PC-3 (cell line): ENCODE results near the gene DNAJC4. TPM values are rescaled to one million over a fixed set of nuclear protein-coding genes. Genes with fewer than 3 reads are reported as not detected.

Experiments
- ATAC-seq: fragments of 200-7000 bp; cut with Tn5 transposase; 2 replicates; pipeline ENCODE4 v1.9.1; 2020; ENCODE audit warnings: mild to moderate bottlenecking, moderate library complexity
- BruUV-seq: library from RNA; stranded (reverse); fragments of 400-500 nt; replicated peaks from 2 replicates; lab custom pipeline; 2021; lab: Mats Ljungman, UMichigan
- CTCF ChIA-PET: fragments of 300-600 bp; sonication (Branson Sonifier 250); formaldehyde crosslinking; loops from one replicate; lab custom pipeline; 2022; ENCODE audit warnings: antibody characterized with exemption; lab: Charles Lee
- POLR2A ChIA-PET: fragments of 300-600 bp; sonication (Branson Sonifier 250); formaldehyde crosslinking; loops from one replicate; lab custom pipeline; 2022; ENCODE audit warnings: antibody characterized with exemption; ENCODE audit not compliant: unreplicated experiment; lab: Charles Lee
- DNase-seq: peaks from one replicate; pipeline ENCODE4 v3.0.0-alpha.2; 2015
- H2AFZ ChIP-seq: fragments of 300-600 bp; sonication (generic); 2 replicates; pipeline ENCODE4 v1.6.0; 2016; ENCODE audit warnings: antibody characterized with exemption, low read length
- H3F3A ChIP-seq: fragments of 300-600 bp; sonication (generic); one replicate; pipeline ENCODE4 v1.6.0; 2017; ENCODE audit warnings: antibody characterized with exemption, low read length, control low read depth, mild to moderate bottlenecking; ENCODE audit not compliant: unreplicated experiment
- H3K27ac ChIP-seq: fragments of 300-600 bp; sonication (generic); 2 replicates; pipeline ENCODE4 v1.5.1; 2016; ENCODE audit warnings: mild to moderate bottlenecking, low read length
- H3K27me3 ChIP-seq: fragments of 300-600 bp; sonication (generic); 2 replicates; pipeline ENCODE4 v1.6.1; 2016; ENCODE audit warnings: low read length, mixed read lengths
- H3K36me3 ChIP-seq: fragments of 300-600 bp; sonication (generic); 2 replicates; pipeline ENCODE4 v1.6.1; 2016; ENCODE audit warnings: low read depth, mixed run types, low read length, mixed read lengths
- H3K4me1 ChIP-seq: fragments of 300-600 bp; sonication (generic); 2 replicates; pipeline ENCODE4 v1.5.1; 2016; ENCODE audit warnings: low read length; ENCODE audit not compliant: insufficient read depth
- H3K4me2 ChIP-seq: fragments of 300-600 bp; sonication (generic); 2 replicates; pipeline ENCODE4 v1.6.0; 2016; ENCODE audit warnings: low read length
- H3K4me3 ChIP-seq: fragments of 300-600 bp; sonication (generic); 2 replicates; pipeline ENCODE4 v1.5.1; 2016; ENCODE audit warnings: mild to moderate bottlenecking, low read length, mixed read lengths
- H3K79me2 ChIP-seq: fragments of 300-600 bp; sonication (generic); 2 replicates; pipeline ENCODE4 v1.6.1; 2017; ENCODE audit warnings: low read length, mixed read lengths
- H3K9ac ChIP-seq: fragments of 300-600 bp; sonication (generic); 2 replicates; pipeline ENCODE4 v1.6.0; 2016; ENCODE audit warnings: mild to moderate bottlenecking, low read length
- H3K9me2 ChIP-seq: fragments of 300-600 bp; sonication (generic); replicated peaks from 2 replicates; pipeline ENCODE4 v1.6.1; 2016; ENCODE audit warnings: mixed run types, low read length, mixed read lengths
- H3K9me3 ChIP-seq: fragments of 300-600 bp; sonication (generic); 2 replicates; pipeline ENCODE4 v1.6.1; 2016; ENCODE audit warnings: low read length, mixed read lengths
- H4K20me1 ChIP-seq: fragments of 300-600 bp; sonication (generic); 2 replicates; pipeline ENCODE4 v1.6.1; 2016; ENCODE audit warnings: low read length, mixed read lengths
- CTCF ChIP-seq: fragments of 300-600 bp; sonication (generic); conservative IDR thresholded peaks from 2 replicates; pipeline ENCODE4 v1.5.1; 2017; ENCODE audit warnings: antibody characterized with exemption, low read depth, mild to moderate bottlenecking, low read length
- EZH2 ChIP-seq: fragments of 300-600 bp; sonication (generic); IDR thresholded peaks from one replicate; pipeline ENCODE4 v1.6.1; 2017; ENCODE audit warnings: antibody characterized with exemption, mild to moderate bottlenecking, low read length; ENCODE audit not compliant: unreplicated experiment
- EZH2phosphoT487 ChIP-seq: fragments of 300-600 bp; sonication (generic); IDR thresholded peaks from 2 replicates; pipeline ENCODE4 v1.6.1; 2018; ENCODE audit warnings: mild to moderate bottlenecking, antibody characterized with exemption, low read length, borderline replicate concordance
- intact Hi-C: fragments of 100-400 bp; cut with micrococcal nuclease; formaldehyde crosslinking; loops from 2 replicates; pipeline ENCODE4 v1.9.0; 2023
- total RNA-seq: library from RNA; depleted of rRNA; stranded (reverse); fragments of >200 nt; gene quantifications from 2 replicates; pipeline ENCODE4 v1.2.3, GENCODE V29; 2014

Gene DNAJC4
- total RNA-seq, 1 experiment from 2014 or later = 25.4 TPM

- Histone ChIP-seq H3F3A (no peaks in the 10 kb centered on the region), H3K9ac (no peak overlapping the region), H2AFZ (no peak overlapping the region), H3K4me1 (peaks cover 25% of the 10 kb centered on the region), H3K4me3 (no peak overlapping the region), H3K79me2 (peaks cover 25% of the 10 kb centered on the region), H3K4me2 (no peak overlapping the region), H3K27ac (no peak overlapping the region), H3K36me3 (peaks cover 32% of the 10 kb centered on the region), H4K20me1 (peaks cover 3% of the 10 kb centered on the region; the same call in 1 of the 2 replicates), H3K9me3 (no peaks in the 10 kb centered on the region), H3K27me3 (no peaks in the 10 kb centered on the region), H3K9me2 (no peaks in the 10 kb centered on the region)
- intact Hi-C loops = no loop called here
- BruUV-seq = no TSS peak
- ChIA-PET CTCF (no interaction called here), POLR2A (no interaction called here)
- ATAC-seq (no peak), DNase-seq (no peak)
- TF ChIP-seq EZH2phosphoT487 (no peak), EZH2 (no peak), CTCF (no peak)
These were observed 25.1 kb downstream of the DNAJC4 start for GRCh38 chr11:64255135-64256128.

- Histone ChIP-seq H3K4me3 (no peak overlapping the region), H3F3A (no peaks in the 10 kb centered on the region), H3K4me1 (peaks cover 19% of the 10 kb centered on the region), H3K79me2 (peaks cover 25% of the 10 kb centered on the region), H3K4me2 (no peak overlapping the region), H3K9ac (no peak overlapping the region), H3K27me3 (no peaks in the 10 kb centered on the region), H2AFZ (no peak overlapping the region), H3K9me2 (no peaks in the 10 kb centered on the region), H3K9me3 (no peaks in the 10 kb centered on the region), H3K27ac (no peak overlapping the region), H3K36me3 (peaks cover 38% of the 10 kb centered on the region), H4K20me1 (peaks cover 3% of the 10 kb centered on the region; the same call in 1 of the 2 replicates)
- no TSS peak for BruUV-seq
- CTCF ChIA-PET = no interaction called here
- POLR2A ChIA-PET = no interaction called here
- intact Hi-C loops = no loop called here
- TF ChIP-seq CTCF = no peak
- no peak for TF ChIP-seq EZH2
- no peak for TF ChIP-seq EZH2phosphoT487
- ATAC-seq (no peak), DNase-seq (no peak)
These were observed 26.0 kb downstream of the DNAJC4 start for GRCh38 chr11:64256300-64256699.

- Histone ChIP-seq H3K4me1 (peaks cover 9% of the 10 kb centered on the region), H4K20me1 (peaks cover 3% of the 10 kb centered on the region; the same call in 1 of the 2 replicates), H3K9me2 (no peaks in the 10 kb centered on the region), H3K27ac (no peak overlapping the region), H3K4me2 (no peak overlapping the region), H2AFZ (no peak overlapping the region), H3K4me3 (no peak overlapping the region), H3K36me3 (peaks cover 51% of the 10 kb centered on the region), H3K9ac (no peak overlapping the region), H3K27me3 (no peaks in the 10 kb centered on the region), H3K79me2 (peaks cover 6% of the 10 kb centered on the region), H3K9me3 (no peaks in the 10 kb centered on the region), H3F3A (no peaks in the 10 kb centered on the region)
- DNase-seq = no peak
- no TSS peak for BruUV-seq
- intact Hi-C loops = no loop called here
- ChIA-PET CTCF (no interaction called here), POLR2A (no interaction called here)
- TF ChIP-seq EZH2 (no peak), CTCF (no peak), EZH2phosphoT487 (no peak)
- no peak for ATAC-seq
These were observed 28.0 kb downstream of the DNAJC4 start for GRCh38 chr11:64258356-64258755.
